ENCODE data around the gene KIF19. TPM values are rescaled to one million over a fixed set of nuclear protein-coding genes. Genes with fewer than 3 reads are reported as not detected.

The KIF19 gene
- total RNA-seq, 2 donors from 2014 or later, result 0.56 to 0.95 TPM

DNA sequence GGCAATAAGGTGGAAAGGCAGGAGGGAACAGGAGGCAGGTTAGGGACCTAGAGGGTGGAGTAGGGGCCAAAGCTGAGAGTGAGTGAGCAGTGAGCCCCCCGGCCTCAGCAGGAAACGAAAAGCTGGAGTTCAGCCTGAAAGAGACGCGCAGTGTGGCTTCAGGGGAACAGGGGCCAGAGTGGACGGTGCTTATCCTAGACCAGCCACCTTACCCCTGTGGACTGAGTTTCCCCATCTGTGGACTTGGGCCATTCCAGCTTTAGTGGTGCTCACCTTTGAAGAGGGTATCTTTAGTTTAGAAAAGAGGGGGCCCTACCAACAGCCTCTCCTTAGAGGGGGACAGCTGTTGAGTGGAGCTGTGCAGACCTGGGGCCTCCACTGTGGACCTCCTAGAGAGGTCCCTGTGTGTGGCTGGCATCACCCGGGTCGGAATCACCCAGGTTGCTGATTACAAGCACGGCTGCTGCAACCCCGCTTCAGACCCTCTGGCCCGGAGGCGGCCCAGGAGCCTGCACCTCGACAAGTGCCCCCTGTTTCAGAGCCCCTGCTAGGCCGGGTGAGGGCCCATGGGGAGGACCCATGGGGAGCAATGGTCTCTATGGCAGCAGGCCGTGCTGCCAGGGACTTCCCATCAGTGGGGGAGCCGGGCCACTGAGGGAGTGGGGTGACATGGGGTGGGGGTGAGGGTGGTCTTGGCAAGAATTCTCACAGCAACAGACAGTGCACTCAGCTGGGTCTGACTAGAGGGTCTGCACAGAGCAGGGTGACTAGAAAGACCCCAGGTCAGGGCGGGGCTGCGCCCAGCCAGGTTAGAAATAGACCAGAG lies 43.9 kb downstream of the KIF19 start:
- Histone ChIP-seq H3K27me3 (replicated peaks; ENCODE audit: insufficient read depth) (no peaks in the 10 kb centered on the region), H3K27ac (no peak overlapping the region), H3K4me3 (no peak overlapping the region), H3K36me3 (no peaks in the 10 kb centered on the region), H3K9me3 (no peaks in the 10 kb centered on the region), H3K4me1 (ENCODE audit: control insufficient read depth in 1 of 2, low read depth in 2 of 2) (no peaks in the 10 kb centered on the region)
- ATAC-seq (ENCODE audit: insufficient number of reproducible peaks, low FRiP score, low read depth) (no peak), DNase-seq (ENCODE audit: low spot score) (no peak)
- TF ChIP-seq, protein P1, sequence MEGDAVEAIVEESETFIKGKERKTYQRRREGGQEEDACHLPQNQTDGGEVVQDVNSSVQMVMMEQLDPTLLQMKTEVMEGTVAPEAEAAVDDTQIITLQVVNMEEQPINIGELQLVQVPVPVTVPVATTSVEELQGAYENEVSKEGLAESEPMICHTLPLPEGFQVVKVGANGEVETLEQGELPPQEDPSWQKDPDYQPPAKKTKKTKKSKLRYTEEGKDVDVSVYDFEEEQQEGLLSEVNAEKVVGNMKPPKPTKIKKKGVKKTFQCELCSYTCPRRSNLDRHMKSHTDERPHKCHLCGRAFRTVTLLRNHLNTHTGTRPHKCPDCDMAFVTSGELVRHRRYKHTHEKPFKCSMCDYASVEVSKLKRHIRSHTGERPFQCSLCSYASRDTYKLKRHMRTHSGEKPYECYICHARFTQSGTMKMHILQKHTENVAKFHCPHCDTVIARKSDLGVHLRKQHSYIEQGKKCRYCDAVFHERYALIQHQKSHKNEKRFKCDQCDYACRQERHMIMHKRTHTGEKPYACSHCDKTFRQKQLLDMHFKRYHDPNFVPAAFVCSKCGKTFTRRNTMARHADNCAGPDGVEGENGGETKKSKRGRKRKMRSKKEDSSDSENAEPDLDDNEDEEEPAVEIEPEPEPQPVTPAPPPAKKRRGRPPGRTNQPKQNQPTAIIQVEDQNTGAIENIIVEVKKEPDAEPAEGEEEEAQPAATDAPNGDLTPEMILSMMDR (IDR thresholded peaks at IDR 0.05), result no peak

DNA sequence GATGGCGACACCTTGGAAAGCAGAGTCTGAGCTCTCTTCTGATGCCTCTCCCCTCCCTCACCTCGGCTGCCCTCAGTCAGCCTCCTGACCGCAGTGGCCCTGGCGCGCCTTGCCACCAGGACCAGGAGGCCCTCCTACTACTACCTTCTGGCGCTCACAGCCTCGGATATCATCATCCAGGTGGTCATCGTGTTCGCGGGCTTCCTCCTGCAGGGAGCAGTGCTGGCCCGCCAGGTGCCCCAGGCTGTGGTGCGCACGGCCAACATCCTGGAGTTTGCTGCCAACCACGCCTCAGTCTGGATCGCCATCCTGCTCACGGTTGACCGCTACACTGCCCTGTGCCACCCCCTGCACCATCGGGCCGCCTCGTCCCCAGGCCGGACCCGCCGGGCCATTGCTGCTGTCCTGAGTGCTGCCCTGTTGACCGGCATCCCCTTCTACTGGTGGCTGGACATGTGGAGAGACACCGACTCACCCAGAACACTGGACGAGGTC lies 45.7 kb downstream of the KIF19 start:
- H3K27ac ChIP-seq, result no peak overlapping the region
- DNase-seq (ENCODE audit: low spot score) (no peak), ATAC-seq (ENCODE audit: insufficient number of reproducible peaks, low FRiP score, low read depth) (no peak)
- TF ChIP-seq, protein P1 (IDR thresholded peaks at IDR 0.05), result no peak
- no peak overlapping the region for H3K4me3 ChIP-seq
- no peaks in the 10 kb centered on the region for H3K36me3 ChIP-seq
- H3K9me3 ChIP-seq, result no peaks in the 10 kb centered on the region
- H3K27me3 ChIP-seq (replicated peaks; ENCODE audit: insufficient read depth), result no peaks in the 10 kb centered on the region
- H3K4me1 ChIP-seq (ENCODE audit: control insufficient read depth in 1 of 2, low read depth in 2 of 2), result no peaks in the 10 kb centered on the region

DNA sequence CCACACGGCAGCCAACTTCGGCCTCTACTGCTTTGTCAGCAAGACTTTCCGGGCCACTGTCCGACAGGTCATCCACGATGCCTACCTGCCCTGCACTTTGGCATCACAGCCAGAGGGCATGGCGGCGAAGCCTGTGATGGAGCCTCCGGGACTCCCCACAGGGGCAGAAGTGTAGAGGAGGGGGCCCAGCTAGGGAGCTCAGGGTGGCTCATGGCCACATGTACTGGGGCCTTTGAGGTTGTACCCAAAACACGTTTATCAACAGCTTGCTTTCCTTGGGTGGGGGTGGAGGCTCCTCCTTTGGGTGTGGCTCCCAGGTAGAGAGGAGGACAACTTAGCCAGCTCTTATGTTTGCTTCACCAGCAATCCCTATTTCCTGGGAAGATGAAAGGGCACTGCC lies 46.4 kb downstream of the KIF19 start:
- no peaks in the 10 kb centered on the region for H3K9me3 ChIP-seq
- TF ChIP-seq, protein P1 (IDR thresholded peaks at IDR 0.05), result no peak
- H3K36me3 ChIP-seq, result no peaks in the 10 kb centered on the region

DNA sequence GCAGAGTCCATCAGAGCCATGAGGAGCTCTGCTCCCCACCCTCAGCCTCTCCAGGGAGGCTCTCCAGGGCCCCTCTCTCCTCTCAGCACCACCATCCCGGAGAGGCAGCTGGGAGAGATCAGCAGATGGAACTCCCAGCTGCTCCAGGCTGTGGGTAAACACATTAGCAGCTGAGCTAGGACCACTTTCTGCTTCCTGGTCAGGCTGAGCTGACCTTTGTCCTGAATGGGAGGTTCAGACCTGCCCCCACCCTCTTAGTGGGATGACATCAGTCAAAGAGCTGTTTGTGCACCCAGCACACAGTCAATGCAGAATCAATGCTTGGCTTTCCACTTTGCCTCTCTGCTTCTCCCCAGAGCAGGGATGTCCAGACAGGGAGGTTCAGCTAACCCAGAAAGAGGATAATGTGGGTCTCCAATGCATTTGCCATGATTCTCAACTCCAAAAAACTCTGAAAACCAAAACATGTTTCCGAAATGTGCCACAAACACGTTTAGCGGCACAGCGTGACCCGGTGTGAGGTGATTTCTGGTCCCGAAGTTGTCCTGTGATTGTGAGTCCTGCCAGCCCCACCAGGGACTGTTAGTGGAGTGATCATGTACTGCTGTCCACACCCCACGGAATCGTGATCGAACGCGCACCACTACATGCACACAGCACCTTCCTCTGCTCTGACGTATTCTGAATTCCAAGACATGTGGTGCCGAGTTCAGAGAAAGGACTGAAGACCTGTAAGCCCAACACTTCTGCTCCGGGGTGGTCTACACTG lies 48.0 kb downstream of the KIF19 start:
- Histone ChIP-seq H3K27ac (no peak overlapping the region), H3K27me3 (replicated peaks; ENCODE audit: insufficient read depth) (no peaks in the 10 kb centered on the region), H3K4me3 (no peak overlapping the region), H3K36me3 (no peaks in the 10 kb centered on the region), H3K4me1 (ENCODE audit: control insufficient read depth in 1 of 2, low read depth in 2 of 2) (peaks cover 0 to 1% of the 10 kb centered on the region in 2 donors), H3K9me3 (no peaks in the 10 kb centered on the region)
- ATAC-seq (ENCODE audit: insufficient number of reproducible peaks, low FRiP score, low read depth), result no peak
- TF ChIP-seq, protein P1 (IDR thresholded peaks at IDR 0.05), result no peak
- no peak for DNase-seq (ENCODE audit: low spot score)

More for the DNA sequence above, 46.4 kb downstream of the KIF19 start:
- no peak for ATAC-seq (ENCODE audit: insufficient number of reproducible peaks, low FRiP score, low read depth)
- H3K4me3 ChIP-seq, result no peak overlapping the region
- H3K4me1 ChIP-seq (ENCODE audit: control insufficient read depth in 1 of 2, low read depth in 2 of 2), result no peaks in the 10 kb centered on the region
- H3K27ac ChIP-seq, result no peak overlapping the region
- no peak for DNase-seq (ENCODE audit: low spot score)
- no peaks in the 10 kb centered on the region for H3K27me3 ChIP-seq (replicated peaks; ENCODE audit: insufficient read depth)

DNA sequence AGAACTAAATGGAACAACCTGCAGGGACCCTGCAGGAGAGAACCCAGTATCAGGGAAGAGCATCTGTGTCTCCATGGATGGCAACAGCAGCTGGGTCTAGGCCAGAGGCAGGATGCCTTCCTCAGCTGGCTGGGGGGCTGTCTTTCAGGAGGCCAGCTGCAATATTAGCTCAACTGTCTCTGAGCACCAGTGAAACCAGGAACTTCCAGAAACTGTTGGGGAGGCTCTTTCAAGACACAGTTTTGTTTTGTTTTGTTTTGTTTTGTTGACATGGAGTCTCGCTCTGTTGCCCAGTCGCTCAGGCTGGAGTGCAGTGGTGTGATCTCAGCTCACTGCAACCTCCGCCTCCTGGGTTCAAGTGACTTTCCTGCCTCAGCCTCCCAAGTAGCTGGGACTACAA lies 48.8 kb downstream of the KIF19 start:
- H3K27me3 ChIP-seq (replicated peaks; ENCODE audit: insufficient read depth), result no peaks in the 10 kb centered on the region
- TF ChIP-seq, protein P1 (IDR thresholded peaks at IDR 0.05), result no peak
- no peak overlapping the region for H3K27ac ChIP-seq
- no peak for ATAC-seq (ENCODE audit: insufficient number of reproducible peaks, low FRiP score, low read depth)
- peaks cover 4 to 9% of the 10 kb centered on the region in 2 donors for H3K4me1 ChIP-seq (ENCODE audit: control insufficient read depth in 1 of 2, low read depth in 2 of 2)
- DNase-seq (ENCODE audit: low spot score), result no peak
- H3K4me3 ChIP-seq, result no peak overlapping the region
- no peaks in the 10 kb centered on the region for H3K9me3 ChIP-seq
- no peaks in the 10 kb centered on the region for H3K36me3 ChIP-seq

All from thoracic aorta (tissue), 2 donors.